Activated T-cell treated with anti-CD3 and anti-CD28 coated beads, Interleukin-2, amount 50 U/mL, for 72 hours (primary cell): Measurements from ENCODE around the gene IKZF5. TPM values are rescaled to one million over a fixed set of nuclear protein-coding genes. Genes with fewer than 3 reads are reported as not detected.

Experiments
- ATAC-seq, 2 donors: fragments of 150-1000 bp; cut with Tn5 transposase; replicated peaks in 1 of 2; 2 replicates each; pipeline ENCODE4 v1.10.0; 2021; ENCODE audit warnings: moderate library complexity in 2 of 2, mild to moderate bottlenecking in 1 of 2
- DNase-seq, 2 donors: peaks; one replicate each; pipeline ENCODE4 v3.0.0; 2021 to 2022; ENCODE audit warnings: mixed read lengths in 1 of 2
- H3K27ac Mint-ChIP-seq: one replicate; pipeline ENCODE4 v1.8.0; 2022; ENCODE audit warnings: mild to moderate bottlenecking, moderate library complexity, mixed read lengths
- H3K27me3 Mint-ChIP-seq: one replicate; pipeline ENCODE4 v1.8.0; 2022; ENCODE audit warnings: low read depth, mixed read lengths
- H3K36me3 Mint-ChIP-seq, 2 donors: one replicate each; pipeline ENCODE4 v1.8.0; 2022; ENCODE audit warnings: mixed read lengths in 2 of 2, mild to moderate bottlenecking in 1 of 2; ENCODE audit not compliant: insufficient read depth in 2 of 2
- H3K4me1 Mint-ChIP-seq: one replicate; pipeline ENCODE4 v1.8.0; 2022; ENCODE audit warnings: low read depth, mixed read lengths
- H3K4me3 Mint-ChIP-seq, 2 donors: one replicate each; pipeline ENCODE4 v1.8.0; 2022; ENCODE audit warnings: mild to moderate bottlenecking in 2 of 2, mixed read lengths in 2 of 2, moderate library complexity in 2 of 2
- H3K9me3 Mint-ChIP-seq, 2 donors: one replicate each; pipeline ENCODE4 v1.8.0; 2022; ENCODE audit warnings: mixed read lengths in 2 of 2
- total RNA-seq, 2 donors: library from RNA; stranded (reverse); gene quantifications; one replicate each; pipeline ENCODE4 v1.2.3, GENCODE V29; 2022

IKZF5 gene
- total RNA-seq, 2 donors from 2014 or later, result 13.2 to 15.2 TPM

DNA sequence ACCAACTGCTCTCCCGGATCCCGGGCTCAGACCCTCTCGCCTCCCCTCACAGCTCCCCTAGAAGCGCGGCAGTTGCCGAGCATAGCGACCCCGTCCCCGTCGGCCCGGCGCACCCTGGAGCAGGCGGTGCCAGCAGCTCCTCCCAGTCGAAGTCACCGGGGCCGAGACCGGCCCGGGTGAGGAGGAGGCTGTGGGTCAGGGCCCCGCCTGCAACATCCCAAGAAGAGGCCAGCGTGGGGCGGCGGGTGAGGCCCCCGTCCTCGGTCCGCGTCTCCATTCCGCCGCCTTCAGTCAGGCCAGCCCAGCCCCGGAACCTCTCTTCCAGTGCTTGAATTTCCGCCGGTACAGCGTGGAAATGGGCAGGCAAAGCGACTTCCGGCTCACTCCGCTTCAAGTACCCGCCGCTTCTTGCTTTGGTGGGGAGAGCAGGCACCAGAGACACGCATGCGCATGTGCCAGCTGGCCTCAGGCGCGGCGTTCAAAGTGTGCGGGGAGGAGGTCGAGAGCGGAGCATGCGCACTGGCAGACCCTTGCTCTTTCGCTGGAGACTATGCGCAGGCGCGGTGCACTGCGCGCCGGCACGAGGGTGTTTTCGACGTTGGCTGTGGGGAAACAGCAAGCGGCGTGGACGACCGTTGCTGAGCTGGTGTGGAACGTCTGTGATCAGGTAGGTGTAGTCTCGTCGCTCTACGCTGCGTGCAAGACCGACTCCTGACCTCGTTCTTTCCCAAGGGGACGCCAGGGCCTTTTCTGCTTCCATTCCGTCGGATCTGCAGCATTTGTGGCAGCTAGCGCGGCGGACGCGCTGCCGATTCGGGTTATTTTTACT is 54.5 kb downstream of the IKZF5 start, which contains the start of gene C10orf88:
TSS of gene C10orf88 (minus strand) at position 326 of the 829 bp plus-strand sequence. CDS start at position 277, 49 bp downstream.
- Mint-ChIP-seq H3K27ac (peak within 1 kb of the TSS; percentile 82), H3K4me1 (peaks cover 49% of the 10 kb centered on the region), H3K9me3 (no peaks in the 10 kb centered on the region), H3K4me3 (peak within 1 kb of the TSS; percentile 89 to 97), H3K36me3 (peaks cover 6 to 9% of the 10 kb centered on the region in 2 donors), H3K27me3 (peaks cover 15% of the 10 kb centered on the region)
- DNase-seq, result peak; percentile 95 to 97
- ATAC-seq, result peak; percentile 99

DNA sequence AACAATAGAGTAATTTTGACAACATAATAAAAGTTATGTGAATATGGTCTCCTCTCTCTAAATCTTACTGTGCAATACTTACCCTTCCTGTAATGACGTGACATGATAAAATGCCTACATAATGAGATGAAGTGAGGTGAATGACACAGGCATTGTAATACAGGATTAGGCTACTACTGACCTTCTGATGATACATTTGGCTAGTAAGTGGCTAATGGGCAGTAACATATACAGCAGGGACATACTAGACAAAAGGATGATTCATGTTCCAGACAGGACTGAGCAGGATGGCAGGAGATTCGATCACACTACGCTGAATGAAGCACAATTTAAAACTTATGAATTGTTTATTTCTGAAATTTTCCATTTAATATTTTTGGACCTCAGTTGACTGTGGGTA is 59.3 kb downstream of the IKZF5 start:
- H3K9me3 Mint-ChIP-seq, result no peaks in the 10 kb centered on the region
- no peak overlapping the region for H3K4me3 Mint-ChIP-seq
- no peak overlapping the region for H3K27ac Mint-ChIP-seq
- H3K4me1 Mint-ChIP-seq, result peaks cover 32% of the 10 kb centered on the region
- no peaks in the 10 kb centered on the region for H3K27me3 Mint-ChIP-seq
- DNase-seq, result no peak
- peaks cover 12 to 28% of the 10 kb centered on the region in 2 donors for H3K36me3 Mint-ChIP-seq
- ATAC-seq, result no peak

Other genes starting within 250 kb of the IKZF5 start
- 1 to 10 TPM; 1.5 to 1.7 TPM for gene CUZD1, start 162.9 kb downstream of the IKZF5 start, total RNA-seq
- 10 to 100 TPM; 38.1 to 42.2 TPM for gene FAM24B, start 129.2 kb downstream of the IKZF5 start, total RNA-seq
- gene FAM24A, start 98.2 kb downstream of the IKZF5 start, total RNA-seq, result not detected
- 10 to 100 TPM; 11.6 to 11.8 TPM for gene C10orf88, start 54.6 kb downstream of the IKZF5 start, total RNA-seq
- gene PSTK, start 28.4 kb downstream of the IKZF5 start, total RNA-seq, result 1 to 10 TPM; 6.5 to 7.1 TPM
- 10 to 100 TPM; 24.4 to 29.8 TPM for gene ACADSB, start 211 bp upstream of the IKZF5 start, total RNA-seq
- 1 to 10 TPM; 1.2 to 2.0 TPM for gene HMX3, start 127.2 kb upstream of the IKZF5 start, total RNA-seq
- 1 to 10 TPM in 1 of 2 donors, under 1 TPM in 1; 0.58 to 1.1 TPM for gene HMX2, start 139.3 kb upstream of the IKZF5 start, total RNA-seq
- 100 to 1,000 TPM; 255 TPM for gene BUB3, start 145.6 kb upstream of the IKZF5 start, total RNA-seq